ENCODE measurements around the gene KCNE3. TPM values are rescaled to one million over a fixed set of nuclear protein-coding genes. Genes with fewer than 3 reads are reported as not detected.
A peak's percentile ranks its signal among the peaks of the same experiment; 100 is the strongest.

KCNE3 gene
- total and polyA plus RNA-seq, 9 donors = 3.1 to 19.9 (median 16.0) TPM

DNA sequence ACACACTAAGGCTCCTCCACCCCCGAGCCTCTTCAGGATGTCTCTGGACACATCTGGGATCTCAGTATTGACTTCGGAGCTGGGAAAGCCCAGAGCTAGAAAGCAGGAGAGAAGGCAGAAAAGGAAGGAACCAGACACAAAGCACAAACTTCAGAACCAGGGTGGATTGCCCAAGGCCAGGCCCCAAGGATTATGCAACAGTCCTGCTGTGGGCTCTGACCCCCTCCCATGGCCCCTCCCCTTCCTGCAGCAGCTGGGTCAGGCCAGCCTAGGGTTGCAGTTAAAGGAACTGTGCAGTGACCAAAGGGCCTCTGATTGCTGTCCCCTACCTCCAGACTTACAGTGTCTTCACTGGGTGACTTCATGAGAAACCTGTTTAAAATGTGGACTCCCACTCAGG is 5.3 kb downstream of the KCNE3 start:
- peaks cover 7% of the 10 kb centered on the region for H3K4me1 ChIP-seq (ENCODE audit: insufficient read depth)
- peak; percentile 76 to 89 (median 85) for DNase-seq
- H3K4me3 ChIP-seq = no peak overlapping the region
- H3K27me3 ChIP-seq = no peaks in the 10 kb centered on the region
- no peaks in the 10 kb centered on the region for H3K36me3 ChIP-seq
- TF ChIP-seq EP300 (IDR thresholded peaks at IDR 0.05) (no peak), POLR2A (IDR thresholded peaks at IDR 0.05) (no peak)
- TF ChIP-seq, protein P1, sequence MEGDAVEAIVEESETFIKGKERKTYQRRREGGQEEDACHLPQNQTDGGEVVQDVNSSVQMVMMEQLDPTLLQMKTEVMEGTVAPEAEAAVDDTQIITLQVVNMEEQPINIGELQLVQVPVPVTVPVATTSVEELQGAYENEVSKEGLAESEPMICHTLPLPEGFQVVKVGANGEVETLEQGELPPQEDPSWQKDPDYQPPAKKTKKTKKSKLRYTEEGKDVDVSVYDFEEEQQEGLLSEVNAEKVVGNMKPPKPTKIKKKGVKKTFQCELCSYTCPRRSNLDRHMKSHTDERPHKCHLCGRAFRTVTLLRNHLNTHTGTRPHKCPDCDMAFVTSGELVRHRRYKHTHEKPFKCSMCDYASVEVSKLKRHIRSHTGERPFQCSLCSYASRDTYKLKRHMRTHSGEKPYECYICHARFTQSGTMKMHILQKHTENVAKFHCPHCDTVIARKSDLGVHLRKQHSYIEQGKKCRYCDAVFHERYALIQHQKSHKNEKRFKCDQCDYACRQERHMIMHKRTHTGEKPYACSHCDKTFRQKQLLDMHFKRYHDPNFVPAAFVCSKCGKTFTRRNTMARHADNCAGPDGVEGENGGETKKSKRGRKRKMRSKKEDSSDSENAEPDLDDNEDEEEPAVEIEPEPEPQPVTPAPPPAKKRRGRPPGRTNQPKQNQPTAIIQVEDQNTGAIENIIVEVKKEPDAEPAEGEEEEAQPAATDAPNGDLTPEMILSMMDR (IDR thresholded peaks at IDR 0.05) = no peak
- intact Hi-C loops (cut with DNase I) = no loop called here
- no peaks in the 10 kb centered on the region for H3K9me3 ChIP-seq
- 43 to 55% (median 52%) methylated on average over 2 of the region's 2 CpGs for WGBS, 3 donors
- peak overlapping the region in 1 of 2 donors; percentile 87 for H3K27ac ChIP-seq

DNA sequence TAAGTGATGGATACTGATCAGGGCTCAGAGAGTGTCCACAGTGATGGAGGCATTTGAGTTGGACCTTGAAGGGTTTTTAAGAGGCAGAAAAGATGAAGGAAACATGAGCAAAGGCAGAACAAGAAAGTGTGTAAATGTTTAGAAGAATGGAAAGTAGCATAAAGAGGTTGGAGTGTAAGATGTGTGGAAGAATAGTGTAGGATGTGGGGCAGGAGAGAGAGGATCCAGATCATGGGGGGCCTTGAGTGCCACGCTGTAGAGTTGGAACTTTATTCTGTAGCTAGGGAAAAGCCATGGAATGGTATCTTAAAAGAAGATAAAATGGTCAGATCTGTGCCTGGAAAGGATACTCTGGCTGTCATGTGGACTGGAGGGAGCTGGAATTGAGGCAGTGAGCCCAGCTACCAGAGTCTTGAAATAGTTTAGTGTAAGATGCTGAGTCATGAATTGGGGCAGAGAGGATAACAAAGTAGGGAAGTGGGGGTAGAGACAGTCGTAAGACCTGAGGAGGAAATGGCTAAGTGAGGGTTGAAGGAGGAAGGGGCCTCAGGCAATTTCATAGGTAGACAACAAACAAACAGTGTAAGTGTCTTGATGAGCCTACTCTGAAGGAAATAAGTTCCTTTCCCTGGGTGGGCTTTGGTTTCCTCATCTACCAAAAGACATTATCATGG is 6.7 kb downstream of the KCNE3 start:
- peak in 1 of 5 donors; percentile 27 for DNase-seq
- WGBS, 3 donors = 41 to 53% (median 44%) methylated on average over 2 of the region's 2 CpGs
- TF ChIP-seq, protein P1 (IDR thresholded peaks at IDR 0.05) = no peak
- TF ChIP-seq POLR2A (IDR thresholded peaks at IDR 0.05) = no peak
- TF ChIP-seq EP300 (IDR thresholded peaks at IDR 0.05) = no peak

DNA sequence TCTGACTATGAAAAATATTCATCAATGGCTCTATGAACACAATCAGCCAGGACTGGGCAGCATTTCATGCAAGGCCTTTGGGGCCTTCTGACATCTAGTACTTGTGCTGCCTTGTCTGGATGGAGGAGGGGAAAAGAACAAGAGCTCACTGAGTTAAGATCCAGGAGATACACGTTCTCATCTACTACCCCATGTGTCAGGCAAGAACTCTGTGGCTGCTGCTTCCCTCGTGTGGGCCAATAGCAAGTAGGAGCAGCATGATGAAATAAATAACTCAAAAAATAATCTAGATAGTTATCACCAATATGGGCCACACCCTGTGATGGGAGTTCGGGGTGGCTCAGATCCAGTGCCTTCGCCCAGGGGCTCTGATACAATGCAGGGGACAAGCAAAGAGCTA is 7.3 kb downstream of the KCNE3 start:
- intact Hi-C loops (cut with DNase I) = no loop called here
- TF ChIP-seq, protein P1 (IDR thresholded peaks at IDR 0.05) = no peak
- TF ChIP-seq EP300 (IDR thresholded peaks at IDR 0.05) (no peak), POLR2A (IDR thresholded peaks at IDR 0.05) (no peak)
- peaks cover 5% of the 10 kb centered on the region for H3K4me1 ChIP-seq (ENCODE audit: insufficient read depth)
- H3K9me3 ChIP-seq = no peaks in the 10 kb centered on the region
- no peaks in the 10 kb centered on the region for H3K27me3 ChIP-seq
- H3K27ac ChIP-seq = peak overlapping the region in 1 of 2 donors; percentile 43
- no peak overlapping the region for H3K4me3 ChIP-seq
- H3K36me3 ChIP-seq = no peaks in the 10 kb centered on the region
- no peak for DNase-seq
- WGBS, 3 donors = 84 to 90% (median 90%) methylated on average over 4 of the region's 4 CpGs

More for the DNA sequence above, 6.7 kb downstream of the KCNE3 start:
- no peaks in the 10 kb centered on the region for H3K36me3 ChIP-seq
- H3K27ac ChIP-seq = peak overlapping the region in 1 of 2 donors; percentile 43
- H3K4me3 ChIP-seq = no peak overlapping the region
- intact Hi-C loops (cut with DNase I) = no loop called here
- H3K27me3 ChIP-seq = no peaks in the 10 kb centered on the region
- no peaks in the 10 kb centered on the region for H3K9me3 ChIP-seq
- peaks cover 5% of the 10 kb centered on the region for H3K4me1 ChIP-seq (ENCODE audit: insufficient read depth)

DNA sequence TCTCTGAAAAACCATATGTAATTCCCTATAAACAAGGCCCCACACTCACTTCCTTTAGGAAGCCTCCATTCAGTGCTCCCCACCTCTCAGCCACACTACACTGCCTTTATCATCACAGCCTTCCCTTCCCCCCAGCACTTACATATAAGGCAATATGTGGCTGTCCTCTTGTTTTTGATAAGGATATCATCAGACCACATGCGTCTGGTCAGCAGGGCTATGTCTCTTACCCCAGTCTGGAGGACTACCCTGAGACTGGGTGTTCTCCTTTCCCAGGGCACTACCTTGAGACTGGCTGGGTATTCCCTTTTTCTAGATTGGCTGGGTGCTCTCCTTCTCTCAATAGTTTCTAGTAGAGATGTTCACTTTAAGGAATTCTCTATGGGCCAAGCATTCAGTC is 7.8 kb downstream of the KCNE3 start:
- TF ChIP-seq EP300 (IDR thresholded peaks at IDR 0.05) (no peak), POLR2A (IDR thresholded peaks at IDR 0.05) (no peak)
- TF ChIP-seq, protein P1 (IDR thresholded peaks at IDR 0.05) = no peak
- Histone ChIP-seq H3K4me3 (no peak overlapping the region), H3K27me3 (no peaks in the 10 kb centered on the region), H3K27ac (no peak overlapping the region), H3K36me3 (no peaks in the 10 kb centered on the region), H3K4me1 (ENCODE audit: insufficient read depth) (peaks cover 5% of the 10 kb centered on the region), H3K9me3 (no peaks in the 10 kb centered on the region)
- intact Hi-C loops (cut with DNase I) = loop anchor here in 3 of 4 donors (10.0 kb wide), 3 partner anchors 105 to 265 kb away; no protein-coding TSS in a partner anchor
- DNase-seq = no peak
- 0 to 38% (median 35%) methylated on average over 1 of the region's 1 CpG for WGBS, 3 donors
